Activated effector memory CD4-positive, alpha-beta T cell treated with anti-CD3 and anti-CD28 coated beads, Interleukin-2, amount 50 U/mL, for 16 hours (primary cell): ENCODE results near the gene FZD10.

Experiments used
- DNase-seq: peaks from one replicate; pipeline ENCODE4 v3.0.0-alpha.2; 2020

FZD10 gene

GRCh38 chr12:130183585-130184370 is 21.5 kb downstream of the FZD10 start:
- DNase-seq = no peak

- no peak for DNase-seq
Measured at GRCh38 chr12:130184404-130185090, 22.3 kb downstream of the FZD10 start.

- no peak for DNase-seq
Measured at GRCh38 chr12:130185455-130186391, 23.5 kb downstream of the FZD10 start.

- DNase-seq = no peak
Measured at GRCh38 chr12:130186651-130187268, 24.5 kb downstream of the FZD10 start.

GRCh38 chr12:130192642-130193345 is 30.5 kb downstream of the FZD10 start:
- no peak for DNase-seq

- DNase-seq = no peak
Measured at GRCh38 chr12:130194154-130194553, 31.9 kb downstream of the FZD10 start.

- DNase-seq = no peak
Measured at GRCh38 chr12:130195369-130195768, 33.1 kb downstream of the FZD10 start.

- DNase-seq = no peak
Measured at GRCh38 chr12:130195776-130196175, 33.5 kb downstream of the FZD10 start.

GRCh38 chr12:130196827-130197226 is 34.6 kb downstream of the FZD10 start:
- DNase-seq = no peak

- no peak for DNase-seq
Measured at GRCh38 chr12:130198026-130198662, 35.9 kb downstream of the FZD10 start.

GRCh38 chr12:130198663-130199060 is 36.4 kb downstream of the FZD10 start:
- DNase-seq = no peak

- no peak for DNase-seq
Measured at GRCh38 chr12:130199581-130200390, 37.5 kb downstream of the FZD10 start.

- no peak for DNase-seq
Measured at GRCh38 chr12:130200445-130200844, 38.2 kb downstream of the FZD10 start.

- no peak for DNase-seq
Measured at GRCh38 chr12:130201037-130201436, 38.8 kb downstream of the FZD10 start.

- DNase-seq = no peak
Measured at GRCh38 chr12:130202201-130202600, 39.9 kb downstream of the FZD10 start.

- no peak for DNase-seq
Measured at GRCh38 chr12:130203151-130203550, 40.9 kb downstream of the FZD10 start.

GRCh38 chr12:130204541-130204953 is 42.3 kb downstream of the FZD10 start:
- DNase-seq = no peak

- no peak for DNase-seq
Measured at GRCh38 chr12:130205495-130205894, 43.2 kb downstream of the FZD10 start.

- no peak for DNase-seq
Measured at GRCh38 chr12:130212384-130212989, 50.2 kb downstream of the FZD10 start.

- no peak for DNase-seq
Measured at GRCh38 chr12:130213249-130213648, 51.0 kb downstream of the FZD10 start.
